HEK293T (cell line): ENCODE data around the gene CHRDL1.
"Not testable (repeated sequence)": the region's sequence is repeated elsewhere in the genome, so short reads cannot be mapped to it uniquely, and the experiment has no call there.

Source experiments
- CTCF ChIA-PET: fragments of 350-600 bp; formaldehyde crosslinking; extraction: SDS; loops from one replicate; lab custom pipeline; 2021; ENCODE audit warnings: antibody characterized with exemption, inconsistent platforms; lab: Yijun Ruan, JAX
- POLR2A ChIA-PET: fragments of 350-600 bp; formaldehyde crosslinking; extraction: SDS; loops from one replicate; lab custom pipeline; 2020; ENCODE audit warnings: antibody characterized with exemption, inconsistent platforms; lab: Yijun Ruan, JAX
- DNase-seq: peaks from one replicate; pipeline ENCODE4 v3.0.0; 2012; ENCODE audit warnings: mixed read lengths; ENCODE audit errors: extremely low spot score
- ARNT ChIP-seq: fragments of 450-650 bp; IDR thresholded peaks from 2 replicates; pipeline ENCODE4 v1.6.1; 2017; ENCODE audit warnings: mild to moderate bottlenecking
- BHLHE40 ChIP-seq: fragments of 450-650 bp; IDR thresholded peaks from 2 replicates; pipeline ENCODE4 v1.6.1; 2016; ENCODE audit warnings: mild to moderate bottlenecking, moderate library complexity, borderline replicate concordance
- CTBP1 ChIP-seq: fragments of 450-650 bp; IDR thresholded peaks from 2 replicates; pipeline ENCODE4 v1.6.1; 2016; ENCODE audit warnings: borderline replicate concordance
- ELF4 ChIP-seq: fragments of 450-650 bp; IDR thresholded peaks from 2 replicates; pipeline ENCODE4 v1.6.1; 2017; ENCODE audit warnings: antibody characterized with exemption
- FOXA1 ChIP-seq: fragments of 450-650 bp; IDR thresholded peaks from 2 replicates; pipeline ENCODE4 v1.6.1; 2016; ENCODE audit warnings: mild to moderate bottlenecking
- FOXK2 ChIP-seq: fragments of 450-650 bp; IDR thresholded peaks from 2 replicates; pipeline ENCODE4 v1.6.1; 2016; ENCODE audit warnings: mild to moderate bottlenecking
- FOXM1 ChIP-seq: fragments of 450-650 bp; IDR thresholded peaks from 2 replicates; pipeline ENCODE4 v1.6.1; 2017; ENCODE audit warnings: mild to moderate bottlenecking, borderline replicate concordance
- HDGF ChIP-seq: fragments of 450-650 bp; IDR thresholded peaks from 2 replicates; pipeline ENCODE4 v1.6.1; 2017; ENCODE audit warnings: antibody characterized with exemption, borderline replicate concordance
- L3MBTL2 ChIP-seq: fragments of 450-650 bp; conservative IDR thresholded peaks from 2 replicates; pipeline ENCODE4 v1.6.1; 2016; ENCODE audit warnings: mild to moderate bottlenecking
- LEF1 ChIP-seq: fragments of 450-650 bp; IDR thresholded peaks from 2 replicates; pipeline ENCODE4 v1.6.1; 2017; ENCODE audit warnings: mild to moderate bottlenecking, borderline replicate concordance
- NFRKB ChIP-seq: fragments of 450-650 bp; IDR thresholded peaks from 2 replicates; pipeline ENCODE4 v1.6.1; 2016; ENCODE audit warnings: mild to moderate bottlenecking, moderate library complexity
- SP1 ChIP-seq: fragments of 450-650 bp; IDR thresholded peaks from 2 replicates; pipeline ENCODE4 v1.6.1; 2017
- SUZ12 ChIP-seq: fragments of 450-650 bp; IDR thresholded peaks from 2 replicates; pipeline ENCODE4 v1.6.1; 2016; ENCODE audit warnings: mild to moderate bottlenecking
- TARDBP ChIP-seq: fragments of 450-650 bp; IDR thresholded peaks from 2 replicates; pipeline ENCODE4 v1.6.1; 2016
- ZNF384 ChIP-seq: fragments of 450-650 bp; IDR thresholded peaks from 2 replicates; pipeline ENCODE4 v1.6.1; 2016
- TF ChIP-seq, protein P1 (sequence below): fragments of 450-650 bp; IDR thresholded peaks from 2 replicates; pipeline ENCODE4 v1.6.1; 2016

CHRDL1 gene, protein sequence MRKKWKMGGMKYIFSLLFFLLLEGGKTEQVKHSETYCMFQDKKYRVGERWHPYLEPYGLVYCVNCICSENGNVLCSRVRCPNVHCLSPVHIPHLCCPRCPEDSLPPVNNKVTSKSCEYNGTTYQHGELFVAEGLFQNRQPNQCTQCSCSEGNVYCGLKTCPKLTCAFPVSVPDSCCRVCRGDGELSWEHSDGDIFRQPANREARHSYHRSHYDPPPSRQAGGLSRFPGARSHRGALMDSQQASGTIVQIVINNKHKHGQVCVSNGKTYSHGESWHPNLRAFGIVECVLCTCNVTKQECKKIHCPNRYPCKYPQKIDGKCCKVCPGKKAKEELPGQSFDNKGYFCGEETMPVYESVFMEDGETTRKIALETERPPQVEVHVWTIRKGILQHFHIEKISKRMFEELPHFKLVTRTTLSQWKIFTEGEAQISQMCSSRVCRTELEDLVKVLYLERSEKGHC

DNA sequence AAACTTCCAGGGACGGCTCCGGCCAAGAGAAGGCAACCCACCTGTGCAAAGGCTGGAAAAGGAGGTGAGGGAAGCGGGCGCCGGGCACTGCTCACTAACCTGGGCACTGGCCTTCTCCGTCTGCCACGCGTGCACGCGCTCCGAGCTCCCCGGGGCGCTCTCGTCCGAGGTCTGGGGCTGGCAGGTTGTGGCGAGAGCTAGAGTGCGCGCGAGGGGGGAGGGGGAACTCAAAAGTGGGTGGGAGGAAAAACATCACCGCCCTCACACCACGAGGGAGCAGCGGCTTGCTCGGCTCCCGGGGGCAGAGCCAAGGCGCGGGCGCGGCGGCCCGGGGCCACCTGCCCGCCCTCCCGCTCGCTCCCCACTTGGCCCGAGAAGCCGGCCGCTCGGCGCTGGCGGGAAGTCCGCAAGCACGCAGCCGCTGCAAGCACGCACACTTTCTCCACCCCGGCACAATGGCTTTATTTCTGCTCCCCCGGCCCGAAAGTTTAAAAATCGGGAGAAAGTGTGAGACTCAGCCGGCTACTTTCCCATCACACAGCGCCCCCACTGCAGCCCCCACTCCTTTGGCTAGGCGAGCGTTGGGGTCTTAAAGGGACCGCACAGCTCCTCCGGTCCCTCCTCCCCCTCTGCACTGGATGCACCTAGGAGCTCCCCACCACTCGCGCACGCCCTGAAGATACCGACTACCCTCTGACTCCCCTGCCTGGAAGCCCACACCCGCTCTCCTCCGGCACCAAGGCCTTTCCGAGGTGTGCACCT, at the start of gene CHRDL1:
Gene CHRDL1 (minus strand): TSS at position 173 of the 762 bp plus-strand sequence. CDS start 3,636 bp downstream, outside the sequence.
- ChIA-PET POLR2A (no interaction called here), CTCF (interaction anchor here (0.5 to 0.7 kb wide), 2 partner anchors 10 to 963 kb away, joined by 3 to 5 read pairs; no protein-coding TSS in a partner anchor)
- DNase-seq: peak; percentile 47
- TF ChIP-seq HDGF: no peak
- no peak for TF ChIP-seq LEF1
- TF ChIP-seq FOXK2: no peak
- no peak for TF ChIP-seq ELF4
- TF ChIP-seq TARDBP: no peak
- TF ChIP-seq FOXA1: no peak
- no peak for TF ChIP-seq BHLHE40
- TF ChIP-seq SUZ12: no peak
- no peak for TF ChIP-seq FOXM1
- TF ChIP-seq CTBP1: no peak
- no peak for TF ChIP-seq NFRKB
- TF ChIP-seq L3MBTL2: no peak
- TF ChIP-seq, protein P1, sequence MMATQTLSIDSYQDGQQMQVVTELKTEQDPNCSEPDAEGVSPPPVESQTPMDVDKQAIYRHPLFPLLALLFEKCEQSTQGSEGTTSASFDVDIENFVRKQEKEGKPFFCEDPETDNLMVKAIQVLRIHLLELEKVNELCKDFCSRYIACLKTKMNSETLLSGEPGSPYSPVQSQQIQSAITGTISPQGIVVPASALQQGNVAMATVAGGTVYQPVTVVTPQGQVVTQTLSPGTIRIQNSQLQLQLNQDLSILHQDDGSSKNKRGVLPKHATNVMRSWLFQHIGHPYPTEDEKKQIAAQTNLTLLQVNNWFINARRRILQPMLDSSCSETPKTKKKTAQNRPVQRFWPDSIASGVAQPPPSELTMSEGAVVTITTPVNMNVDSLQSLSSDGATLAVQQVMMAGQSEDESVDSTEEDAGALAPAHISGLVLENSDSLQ: no peak
- TF ChIP-seq ZNF384: no peak
- no peak for TF ChIP-seq ARNT
- TF ChIP-seq SP1: no peak

DNA sequence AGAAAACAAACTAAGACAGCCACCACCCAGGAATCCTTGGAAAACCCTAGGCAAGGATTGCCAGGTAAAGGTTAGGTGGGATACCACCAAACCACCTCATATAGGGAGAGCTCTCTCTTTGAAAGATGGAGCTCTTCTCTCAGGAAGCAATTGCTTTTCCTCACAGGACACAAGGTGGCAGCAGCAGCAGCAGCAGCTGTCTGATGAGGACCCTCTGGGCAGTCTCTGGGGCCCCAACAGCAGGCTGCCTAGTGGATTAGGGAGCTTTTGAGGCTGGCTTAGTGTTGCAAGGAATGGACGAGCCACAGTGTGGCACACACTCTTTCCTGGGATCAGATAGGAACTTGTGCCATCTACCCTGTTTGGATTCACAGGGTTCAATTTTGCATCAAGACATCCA, 41.4 kb upstream of the CHRDL1 start:
- POLR2A ChIA-PET: no interaction called here
- CTCF ChIA-PET: interaction anchor here (1.5 to 2.6 kb wide), 2 partner anchors 10 to 259 kb away, joined by 3 to 13 read pairs; partner anchors contain the start of gene PAK3
- TF ChIP-seq FOXM1: no peak
- TF ChIP-seq FOXK2: no peak
- no peak for TF ChIP-seq CTBP1
- no peak for TF ChIP-seq ELF4
- TF ChIP-seq ZNF384: no peak
- TF ChIP-seq FOXA1: no peak
- TF ChIP-seq ARNT: no peak
- TF ChIP-seq SUZ12: no peak
- TF ChIP-seq SP1: no peak
- TF ChIP-seq, protein P1: no peak
- TF ChIP-seq L3MBTL2: no peak
- TF ChIP-seq TARDBP: no peak
- TF ChIP-seq NFRKB: no peak
- TF ChIP-seq BHLHE40: no peak
- TF ChIP-seq HDGF: no peak
- DNase-seq: peak; percentile 42

DNA sequence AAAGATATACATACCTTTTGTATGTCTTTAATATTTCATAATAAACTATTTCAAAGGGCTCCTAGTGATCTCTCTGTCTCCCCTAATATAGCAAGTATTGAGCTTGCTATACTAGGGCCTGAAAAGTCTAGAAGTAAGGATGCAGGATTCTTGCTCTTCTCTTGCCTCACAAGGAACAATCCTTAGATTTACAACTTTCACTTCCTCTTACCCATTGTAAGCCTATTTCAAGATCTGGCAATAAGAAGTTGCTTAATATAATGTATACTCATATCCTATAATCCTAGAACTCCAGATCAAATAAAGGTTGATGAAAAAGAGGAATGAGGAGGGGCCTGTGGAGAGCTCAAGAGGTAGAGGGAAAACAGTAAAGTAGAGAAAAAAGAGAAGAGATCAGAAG, 40.8 kb upstream of the CHRDL1 start:
- no peak for DNase-seq
- CTCF ChIA-PET: interaction anchor here (0.7 to 2.6 kb wide), 3 partner anchors 11 to 408 kb away, joined by 3 to 13 read pairs (median 3); partner anchors contain the start of gene PAK3
- POLR2A ChIA-PET: no interaction called here
- no peak for TF ChIP-seq BHLHE40
- TF ChIP-seq ZNF384: no peak
- TF ChIP-seq SUZ12: no peak

DNA sequence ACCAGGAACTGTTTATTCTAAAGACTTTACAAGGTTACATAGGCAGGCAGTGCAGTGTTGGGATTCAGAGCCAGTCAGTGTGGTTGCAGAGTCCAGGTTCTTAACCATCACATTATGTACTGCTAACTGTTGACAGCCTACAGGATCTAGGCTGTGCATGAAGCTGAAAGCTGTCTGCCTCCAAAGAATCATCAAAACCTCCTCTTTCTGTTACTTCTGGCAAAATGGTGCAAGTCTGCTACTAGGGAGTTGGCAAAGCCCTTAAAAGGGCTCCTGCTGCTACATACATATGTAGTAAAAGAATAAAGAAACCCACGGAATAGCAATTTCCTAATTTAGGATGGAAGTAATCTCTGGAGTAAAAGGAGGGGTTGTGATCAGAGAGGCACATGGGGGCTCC, 40.4 kb upstream of the CHRDL1 start:
- no peak for DNase-seq
- TF ChIP-seq, protein P1: no peak
- TF ChIP-seq FOXM1: no peak
- no peak for TF ChIP-seq HDGF
- no peak for TF ChIP-seq ARNT
- no peak for TF ChIP-seq ZNF384
- no peak for TF ChIP-seq FOXK2
- TF ChIP-seq LEF1: no peak
- no peak for TF ChIP-seq FOXA1
- TF ChIP-seq L3MBTL2: no peak
- no peak for TF ChIP-seq ELF4
- no peak for TF ChIP-seq SP1
- TF ChIP-seq NFRKB: no peak
- TF ChIP-seq BHLHE40: no peak
- TF ChIP-seq SUZ12: no peak
- TF ChIP-seq TARDBP: no peak
- no peak for TF ChIP-seq CTBP1
- CTCF ChIA-PET: interaction anchor here (0.7 to 2.6 kb wide), 3 partner anchors 11 to 407 kb away, joined by 3 to 13 read pairs (median 3); partner anchors contain the start of gene PAK3
- POLR2A ChIA-PET: no interaction called here

DNA sequence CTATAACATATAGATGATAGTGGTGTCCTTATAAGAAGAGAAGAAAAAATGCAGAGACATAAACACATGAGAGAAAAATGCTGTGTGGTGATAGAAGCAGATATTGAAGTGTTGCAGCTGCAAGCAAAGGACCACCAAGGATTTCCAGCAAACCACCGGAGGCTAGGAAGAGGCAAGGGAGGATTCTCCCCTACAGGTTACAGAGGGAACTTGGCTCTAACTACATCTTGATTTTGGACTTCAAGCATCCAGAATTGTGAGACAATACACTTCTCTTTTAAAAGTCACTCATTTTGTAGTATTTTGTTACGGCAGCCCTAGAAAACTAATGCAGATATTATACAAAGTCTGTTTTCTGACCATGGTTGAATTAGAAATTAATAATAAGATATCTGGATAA, 30.4 kb upstream of the CHRDL1 start:
- TF ChIP-seq TARDBP: no peak
- TF ChIP-seq FOXA1: no peak
- no peak for TF ChIP-seq BHLHE40
- no peak for TF ChIP-seq ELF4
- TF ChIP-seq ZNF384: no peak
- no peak for TF ChIP-seq CTBP1
- TF ChIP-seq L3MBTL2: no peak
- TF ChIP-seq, protein P1: no peak
- no peak for TF ChIP-seq FOXM1
- no peak for TF ChIP-seq HDGF
- TF ChIP-seq ARNT: no peak
- TF ChIP-seq LEF1: no peak
- no peak for TF ChIP-seq SUZ12
- no peak for TF ChIP-seq NFRKB
- no peak for TF ChIP-seq SP1
- TF ChIP-seq FOXK2: no peak
- DNase-seq: no peak
- ChIA-PET CTCF (no interaction called here), POLR2A (no interaction called here)

DNA sequence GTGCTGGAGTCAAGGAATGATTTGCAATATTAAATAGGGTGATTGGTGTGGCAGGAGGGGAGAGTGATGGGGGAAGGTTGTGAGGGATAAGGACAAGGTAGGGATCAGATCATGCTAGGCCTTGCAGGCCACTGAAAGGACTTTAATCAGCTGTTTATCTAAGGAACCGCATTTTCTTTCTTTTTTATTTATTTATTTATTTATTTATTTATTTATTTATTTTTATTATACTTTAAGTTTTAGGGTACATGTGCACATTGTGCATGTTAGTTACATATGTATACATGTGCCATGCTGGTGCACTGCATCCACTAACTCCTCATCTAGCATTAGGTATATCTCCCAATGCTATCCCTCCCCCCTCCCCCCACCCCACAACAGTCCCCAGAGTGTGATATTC, 20.9 kb upstream of the CHRDL1 start:
- DNase-seq, CTCF ChIA-PET: not testable (repeated sequence)
- POLR2A ChIA-PET: interaction anchor here (0.8 kb wide), 1 partner anchor 12 kb away, joined by 3 read pairs; no protein-coding TSS in a partner anchor
